Duodenal mucosa (tissue), 2 donors: ENCODE data around the gene FAM117A.

Experiments used
- H3K27ac ChIP-seq: one replicate; pipeline ENCODE4 v1.7.0; 2013; ENCODE audit warnings: low read depth, low read length
- H3K27me3 ChIP-seq, 2 donors: one replicate each; pipeline ENCODE4 v1.7.0; 2013; ENCODE audit warnings: low read length in 2 of 2, control low read depth in 1 of 2; ENCODE audit not compliant: insufficient read depth in 2 of 2, control insufficient read depth in 1 of 2
- H3K36me3 ChIP-seq, 2 donors: one replicate each; pipeline ENCODE4 v1.7.0; 2013; ENCODE audit warnings: low read length in 2 of 2, control low read depth in 1 of 2; ENCODE audit not compliant: insufficient read depth in 2 of 2, control insufficient read depth in 1 of 2
- H3K4me1 ChIP-seq, 2 donors: one replicate each; pipeline ENCODE4 v1.7.0; 2013; ENCODE audit warnings: low read length in 2 of 2, control low read depth in 1 of 2; ENCODE audit not compliant: insufficient read depth in 2 of 2, control insufficient read depth in 1 of 2
- H3K4me3 ChIP-seq, 2 donors: one replicate each; pipeline ENCODE4 v1.7.0; 2013; ENCODE audit warnings: low read length in 2 of 2, low read depth in 1 of 2
- H3K9ac ChIP-seq, 2 donors: one replicate each; pipeline ENCODE4 v1.7.0; 2013; ENCODE audit warnings: low read length in 2 of 2, low read depth in 1 of 2
- H3K9me3 ChIP-seq, 2 donors: one replicate each; pipeline ENCODE4 v1.7.0; 2013; ENCODE audit warnings: low read length in 2 of 2, control low read depth in 1 of 2; ENCODE audit not compliant: control insufficient read depth in 1 of 2

FAM117A gene, protein sequence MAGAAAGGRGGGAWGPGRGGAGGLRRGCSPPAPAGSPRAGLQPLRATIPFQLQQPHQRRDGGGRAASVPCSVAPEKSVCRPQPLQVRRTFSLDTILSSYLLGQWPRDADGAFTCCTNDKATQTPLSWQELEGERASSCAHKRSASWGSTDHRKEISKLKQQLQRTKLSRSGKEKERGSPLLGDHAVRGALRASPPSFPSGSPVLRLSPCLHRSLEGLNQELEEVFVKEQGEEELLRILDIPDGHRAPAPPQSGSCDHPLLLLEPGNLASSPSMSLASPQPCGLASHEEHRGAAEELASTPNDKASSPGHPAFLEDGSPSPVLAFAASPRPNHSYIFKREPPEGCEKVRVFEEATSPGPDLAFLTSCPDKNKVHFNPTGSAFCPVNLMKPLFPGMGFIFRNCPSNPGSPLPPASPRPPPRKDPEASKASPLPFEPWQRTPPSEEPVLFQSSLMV

GRCh38 chr17:49763735-49764558 is at the start of gene FAM117A:
Gene FAM117A, minus strand, starts transcription at chr17:49764131. Its CDS starts 44 bp downstream, at chr17:49764087.
- Histone ChIP-seq H3K4me3 (peak within 1 kb of the TSS; percentile 77 to 81), H3K27me3 (no peaks in the 10 kb centered on the region), H3K36me3 (no peaks in the 10 kb centered on the region), H3K9ac (peak within 1 kb of the TSS; percentile 51 to 65), H3K27ac (no peak within 1 kb of the TSS), H3K9me3 (no peaks in the 10 kb centered on the region), H3K4me1 (peaks cover 13 to 34% of the 10 kb centered on the region in 2 donors)

DNA sequence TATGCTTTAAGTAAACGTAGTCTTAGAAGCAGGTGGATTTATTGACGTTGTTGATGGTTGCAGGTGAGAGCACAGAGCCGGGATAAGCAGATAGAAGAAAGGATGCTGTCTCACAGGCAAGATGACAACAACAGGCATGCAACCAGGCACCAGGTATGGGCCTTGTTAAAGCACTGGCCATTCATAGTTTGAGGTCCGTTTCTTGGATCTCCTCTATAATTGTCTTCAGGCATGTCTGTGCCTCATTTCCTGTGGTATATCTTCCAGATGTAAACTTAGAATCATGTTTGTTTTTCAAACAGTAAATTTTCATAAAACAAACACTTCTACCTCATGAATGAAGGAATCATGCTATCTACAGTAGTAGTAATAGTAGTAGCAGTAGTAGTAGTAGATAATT is 45.1 kb upstream of the FAM117A start:
- Histone ChIP-seq H3K9me3 (no peaks in the 10 kb centered on the region), H3K27me3 (no peaks in the 10 kb centered on the region), H3K4me1 (no peaks in the 10 kb centered on the region), H3K4me3 (no peak overlapping the region), H3K36me3 (peaks cover 35 to 74% of the 10 kb centered on the region in 2 donors), H3K9ac (no peak overlapping the region), H3K27ac (no peak overlapping the region)

DNA sequence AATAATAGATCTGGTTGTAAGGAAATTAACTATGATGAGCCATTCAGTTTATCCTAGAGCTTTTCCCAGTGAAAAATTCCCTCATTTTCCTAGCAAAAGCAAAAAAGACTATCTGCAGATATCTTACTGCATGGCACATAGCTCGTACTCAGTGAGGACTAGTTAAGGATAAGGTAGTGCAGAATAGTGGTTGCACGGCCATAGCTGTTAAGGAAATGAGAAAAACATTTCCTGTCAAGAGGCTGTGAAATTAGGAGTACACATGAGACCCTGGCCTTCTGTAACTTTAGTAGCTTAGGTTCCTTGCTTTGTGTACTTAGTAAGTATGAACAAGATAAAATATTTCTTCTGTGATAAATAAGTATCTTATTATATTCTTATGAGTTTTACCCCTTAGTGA is 34.8 kb upstream of the FAM117A start:
- Histone ChIP-seq H3K27me3 (no peaks in the 10 kb centered on the region), H3K4me3 (no peak overlapping the region), H3K36me3 (peaks cover 28 to 67% of the 10 kb centered on the region in 2 donors), H3K9me3 (no peaks in the 10 kb centered on the region), H3K4me1 (no peaks in the 10 kb centered on the region), H3K9ac (no peak overlapping the region), H3K27ac (no peak overlapping the region)

- Histone ChIP-seq H3K4me1 (no peaks in the 10 kb centered on the region), H3K27me3 (no peaks in the 10 kb centered on the region), H3K9ac (no peak overlapping the region), H3K27ac (no peak overlapping the region), H3K4me3 (no peak overlapping the region), H3K36me3 (peaks cover 28 to 71% of the 10 kb centered on the region in 2 donors), H3K9me3 (no peaks in the 10 kb centered on the region)
Observed at GRCh38 chr17:49798182-49798581, 34.3 kb upstream of the FAM117A start.

- H3K9ac ChIP-seq, result no peak overlapping the region
- H3K27ac ChIP-seq, result no peak overlapping the region
- peaks cover 28 to 74% of the 10 kb centered on the region in 2 donors for H3K36me3 ChIP-seq
- no peaks in the 10 kb centered on the region for H3K9me3 ChIP-seq
- H3K4me1 ChIP-seq, result peaks cover 0 to 3% of the 10 kb centered on the region in 2 donors
- H3K4me3 ChIP-seq, result no peak overlapping the region
- no peaks in the 10 kb centered on the region for H3K27me3 ChIP-seq
Observed at GRCh38 chr17:49795372-49795771, 31.4 kb upstream of the FAM117A start.

- H3K9me3 ChIP-seq, result no peaks in the 10 kb centered on the region
- peaks cover 23 to 57% of the 10 kb centered on the region in 2 donors for H3K36me3 ChIP-seq
- H3K4me1 ChIP-seq, result peaks cover 11 to 12% of the 10 kb centered on the region in 2 donors
- H3K27me3 ChIP-seq, result no peaks in the 10 kb centered on the region
- H3K4me3 ChIP-seq, result no peak overlapping the region
- no peak overlapping the region for H3K27ac ChIP-seq
- H3K9ac ChIP-seq, result no peak overlapping the region
Observed at GRCh38 chr17:49793309-49793708, 29.4 kb upstream of the FAM117A start.

DNA sequence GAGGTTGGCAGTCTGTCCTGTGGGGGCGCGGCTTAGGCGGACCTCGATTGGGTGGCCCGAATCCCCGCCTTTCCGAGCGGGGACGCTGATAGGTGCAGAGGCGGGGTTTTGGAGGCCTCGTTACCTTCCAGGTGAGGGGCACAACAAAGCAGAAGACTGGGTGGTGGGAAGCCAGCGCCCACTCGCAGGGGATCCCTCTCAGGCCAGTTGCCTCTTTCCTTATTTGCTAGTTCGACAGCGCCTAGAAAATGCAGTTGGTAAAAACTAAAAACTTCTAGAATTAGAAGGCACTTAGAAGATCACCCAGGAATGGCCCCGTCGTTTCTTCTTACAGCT is 25.3 kb upstream of the FAM117A start:
- Histone ChIP-seq H3K27me3 (no peaks in the 10 kb centered on the region), H3K4me3 (peak overlapping the region; percentile 77 to 96), H3K9ac (peak overlapping the region in 1 of 2 donors; percentile 40), H3K9me3 (no peaks in the 10 kb centered on the region), H3K27ac (no peak overlapping the region), H3K36me3 (peaks cover 10 to 26% of the 10 kb centered on the region in 2 donors), H3K4me1 (peaks cover 18 to 21% of the 10 kb centered on the region in 2 donors)

DNA sequence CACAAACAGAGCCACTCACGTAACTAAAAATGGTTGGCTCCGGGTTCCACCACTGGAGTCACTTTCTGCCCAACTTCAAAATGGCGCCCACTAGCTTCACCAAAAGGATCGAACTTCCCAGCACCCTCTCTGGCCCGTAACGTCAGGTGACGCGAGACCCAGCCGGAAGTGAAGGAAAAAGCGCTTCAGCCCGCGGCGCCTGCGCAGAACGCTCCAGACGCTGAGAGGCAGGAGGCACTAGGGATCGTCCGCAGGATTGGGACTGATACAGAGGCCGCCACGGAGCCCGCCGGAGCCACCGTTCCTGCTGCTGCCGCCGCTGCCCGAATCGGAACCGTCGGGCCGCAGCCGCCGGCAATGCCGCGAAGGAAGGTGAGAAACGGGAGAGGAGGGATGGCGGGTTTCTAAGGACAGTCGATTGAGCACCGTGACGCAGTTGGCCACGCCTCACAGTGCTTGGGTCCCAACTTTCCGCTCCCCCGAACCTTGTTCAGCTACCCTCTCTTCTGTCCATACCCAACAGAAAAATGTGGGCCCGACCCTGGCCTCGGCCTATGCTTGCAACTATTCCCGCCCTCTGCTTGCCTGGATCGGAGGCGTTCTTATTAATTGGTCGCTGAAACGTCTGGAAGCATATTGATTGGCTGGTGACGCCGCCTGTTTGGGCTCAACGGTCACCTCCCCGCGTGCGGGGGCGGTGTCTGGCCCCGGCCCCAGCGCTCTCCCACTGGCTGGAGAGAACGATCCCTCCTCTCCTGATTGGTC is 24.7 kb upstream of the FAM117A start, which contains the start of gene KAT7:
KAT7 (plus strand) TSS at position 204 of the 765 bp plus-strand sequence; CDS start at position 358, 154 bp downstream.
- Histone ChIP-seq H3K36me3 (peaks cover 10 to 20% of the 10 kb centered on the region in 2 donors), H3K27me3 (no peaks in the 10 kb centered on the region), H3K4me3 (peak within 1 kb of the TSS; percentile 96 to 97), H3K9me3 (no peaks in the 10 kb centered on the region), H3K4me1 (peaks cover 18 to 21% of the 10 kb centered on the region in 2 donors), H3K9ac (peak within 1 kb of the TSS; percentile 97 to 98), H3K27ac (peak within 1 kb of the TSS; percentile 98)

DNA sequence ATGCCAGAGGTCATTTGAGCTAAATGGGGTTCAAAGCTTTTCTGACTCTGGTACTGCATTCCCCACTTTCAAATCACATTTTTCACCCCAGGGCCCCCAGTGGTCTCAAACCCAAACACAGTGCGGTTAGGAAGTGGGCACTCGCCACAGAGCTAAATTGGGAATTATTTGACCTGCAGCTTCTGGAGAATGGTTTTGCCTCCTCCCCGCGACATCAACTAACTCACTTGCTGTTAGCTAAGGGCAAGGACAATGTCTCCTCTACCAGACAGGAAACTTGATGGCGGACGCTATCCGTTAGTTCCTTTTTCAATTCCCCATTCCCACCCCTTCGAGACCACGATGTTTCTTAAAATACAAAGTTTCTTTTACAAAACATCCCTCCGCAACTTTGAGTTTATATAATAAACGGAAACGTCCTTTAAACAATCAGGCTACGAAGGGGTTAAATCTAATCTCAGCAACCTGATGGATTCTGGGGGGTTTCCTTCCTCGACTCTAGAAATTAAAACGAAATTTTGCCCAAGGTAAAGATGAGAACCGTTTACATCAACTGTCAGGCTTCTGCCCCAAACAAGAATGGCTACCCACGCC is 24.1 kb upstream of the FAM117A start:
- H3K36me3 ChIP-seq, result peaks cover 10 to 16% of the 10 kb centered on the region in 2 donors
- H3K9me3 ChIP-seq, result no peaks in the 10 kb centered on the region
- H3K27ac ChIP-seq, result peak overlapping the region; percentile 48
- peak overlapping the region; percentile 77 to 96 for H3K4me3 ChIP-seq
- H3K27me3 ChIP-seq, result no peaks in the 10 kb centered on the region
- H3K9ac ChIP-seq, result peak overlapping the region; percentile 97 to 98
- peaks cover 18 to 21% of the 10 kb centered on the region in 2 donors for H3K4me1 ChIP-seq
